VCaP (cell line): ENCODE measurements around the gene VDR.

Source experiments
- H3K27ac ChIP-seq: fragments of 450-650 bp; 2 replicates; pipeline ENCODE4 v1.5.1; 2017
- CTCF ChIP-seq: fragments of 450-650 bp; conservative IDR thresholded peaks from 2 replicates; pipeline ENCODE4 v1.5.1; 2017; ENCODE audit warnings: mild to moderate bottlenecking, moderate library complexity

Gene VDR

GRCh38 chr12:47904713-47905709, at the start of gene VDR:
Gene VDR, minus strand, starts transcription at chr12:47904994. Its CDS starts 25,881 bp downstream, at chr12:47879113.
- peak within 1 kb of the TSS; percentile 90 for H3K27ac ChIP-seq
- TF ChIP-seq CTCF: peak; percentile 80

DNA sequence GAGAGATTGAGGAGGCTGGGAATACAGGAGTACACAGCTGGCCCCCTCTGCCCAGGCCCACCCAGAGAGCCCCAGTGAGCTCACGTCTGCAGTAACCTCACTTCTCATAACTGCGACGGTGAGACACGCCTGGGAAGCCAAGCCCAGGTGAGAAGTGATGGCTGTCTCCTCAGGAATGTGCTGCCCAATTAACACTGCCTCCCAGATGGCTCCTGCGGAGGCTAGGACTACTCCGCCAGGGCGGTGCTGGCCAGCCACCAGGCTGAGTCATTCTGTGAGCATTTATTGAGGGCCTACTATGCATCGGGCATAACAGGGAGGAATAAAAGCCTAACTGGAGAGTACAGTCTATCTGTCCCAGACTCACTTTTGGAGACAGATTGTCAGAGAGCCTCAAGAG, 49.3 kb upstream of the VDR start:
- TF ChIP-seq CTCF: no peak
- H3K27ac ChIP-seq: no peak overlapping the region

DNA sequence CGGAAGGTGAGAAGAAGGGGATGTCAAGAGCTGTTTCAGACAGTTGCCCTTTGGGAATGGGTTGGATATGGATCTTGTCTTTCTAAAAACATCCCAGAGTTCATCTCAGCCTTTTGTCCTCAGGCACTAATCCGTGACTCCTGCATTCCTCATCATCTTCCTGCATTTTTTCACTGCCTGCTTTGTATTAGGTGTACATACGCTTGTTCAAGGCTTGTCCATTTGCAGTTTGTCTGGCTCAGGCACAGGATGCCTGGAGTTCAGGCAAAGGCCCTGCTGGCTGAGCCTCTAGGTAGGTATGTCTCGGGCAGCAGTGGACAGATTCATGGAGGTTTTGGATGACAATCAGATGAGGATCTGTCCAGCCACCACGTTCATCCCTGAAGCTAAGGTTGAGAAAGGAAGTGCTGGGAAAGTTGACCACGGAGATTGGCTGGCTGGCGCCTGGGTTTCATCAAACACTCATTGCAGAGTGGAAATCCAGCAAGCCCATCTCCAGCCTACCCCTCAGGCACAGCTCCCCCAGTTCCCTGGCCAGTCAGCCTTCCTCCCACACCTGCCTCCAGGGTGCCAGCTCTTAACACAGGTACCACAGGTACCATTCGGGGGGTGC, 46.2 kb upstream of the VDR start:
- no peak overlapping the region for H3K27ac ChIP-seq
- no peak for TF ChIP-seq CTCF

- peak overlapping the region; percentile 23; the same call in 1 of the 2 replicates for H3K27ac ChIP-seq
- TF ChIP-seq CTCF: peak; percentile 96
Observed at GRCh38 chr12:47949441-47950341, 44.9 kb upstream of the VDR start.

DNA sequence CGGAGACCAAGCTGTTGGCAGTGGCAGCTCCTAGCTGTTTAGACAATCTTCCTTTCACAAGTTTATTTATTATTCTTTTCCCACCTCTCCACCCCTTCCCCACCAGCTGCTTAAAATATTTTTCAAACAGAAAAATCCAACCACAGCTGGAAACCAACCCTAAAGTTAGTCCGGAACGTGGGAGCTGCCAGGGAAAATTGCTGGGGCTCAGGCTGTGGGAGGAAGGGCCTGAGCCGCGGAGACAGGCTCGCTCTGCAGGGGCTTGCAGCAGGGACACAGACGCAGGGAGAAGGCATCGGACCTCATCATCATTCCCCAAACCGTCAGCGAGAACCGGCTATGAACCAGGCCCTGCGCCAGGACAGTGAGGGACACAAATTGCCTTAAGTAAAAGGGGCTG, 42.5 kb upstream of the VDR start:
- no peak overlapping the region for H3K27ac ChIP-seq
- TF ChIP-seq CTCF: no peak

DNA sequence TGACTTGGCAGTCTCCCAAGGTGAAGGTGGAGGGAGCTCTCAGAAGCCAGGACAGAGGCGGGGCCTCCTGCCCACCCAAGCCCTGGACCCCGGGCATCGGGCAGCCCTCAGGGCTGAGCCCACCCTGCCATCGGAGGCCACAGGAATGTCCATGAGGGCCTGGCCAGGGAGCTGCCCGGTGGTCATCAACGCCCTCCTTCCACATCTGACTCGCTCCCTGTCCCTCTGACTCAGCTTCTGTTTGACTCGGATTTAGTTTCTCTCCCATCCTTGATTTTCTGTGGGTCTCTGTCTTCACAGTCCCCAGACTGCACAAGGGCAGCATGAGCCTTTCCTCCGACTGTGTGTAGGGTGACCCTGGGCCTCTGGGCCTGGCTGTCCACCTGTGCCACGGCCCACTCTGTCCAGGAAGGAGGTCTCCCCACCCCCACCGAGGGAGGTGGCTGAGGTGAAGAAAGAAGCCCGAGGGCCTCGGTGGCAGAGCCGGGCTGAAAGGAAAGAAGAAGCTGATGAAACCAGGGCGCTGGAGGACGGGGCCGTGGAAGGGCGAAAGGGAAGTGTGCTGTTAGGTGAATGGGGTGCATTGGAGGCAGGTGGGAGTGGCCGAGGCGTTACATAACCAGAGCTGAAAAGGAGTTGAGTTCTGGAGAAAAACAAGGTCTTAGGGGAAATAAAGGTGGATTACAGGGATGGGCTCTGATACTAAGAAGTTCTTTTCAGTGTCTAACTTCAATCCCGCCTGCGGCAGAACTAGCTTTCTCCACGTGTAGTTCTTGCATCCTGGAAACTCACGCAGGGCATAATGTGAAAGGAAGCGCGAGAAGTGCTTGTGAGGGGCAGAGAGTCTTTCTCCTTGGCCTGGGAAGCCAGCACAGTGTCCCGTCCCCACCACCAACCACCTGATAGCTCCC, 41.9 kb upstream of the VDR start:
- no peak for TF ChIP-seq CTCF
- no peak overlapping the region for H3K27ac ChIP-seq
